Measurements from ENCODE around the gene JTB. TPM values are rescaled to one million over a fixed set of nuclear protein-coding genes. Genes with fewer than 3 reads are reported as not detected.

The JTB gene
- polyA plus RNA-seq, 1 experiment: 227 TPM

- Histone ChIP-seq H3K4me3 (ENCODE audit: low read depth, low read length) (no peak overlapping the region), H3K27me3 (ENCODE audit: control insufficient read depth, insufficient read depth, low read length) (no peaks in the 10 kb centered on the region), H3K36me3 (ENCODE audit: control insufficient read depth, insufficient read depth, low read length) (peaks cover 18% of the 10 kb centered on the region)
- no peak for DNase-seq (ENCODE audit: low read depth)
- TF ChIP-seq CTCF (IDR thresholded peaks at IDR 0.05; ENCODE audit: insufficient read depth, low read depth, low read length): no peak
- CTCF ChIA-PET: interaction anchor here (0.6 to 3.4 kb wide), 11 partner anchors 9 to 154 kb away, joined by 3 to 14 read pairs (median 3); partner anchors contain the start of gene CREB3L4
- POLR2A ChIA-PET: interaction anchor here (0.7 kb wide), 1 partner anchor 257 kb away, joined by 3 read pairs; no protein-coding TSS in a partner anchor
Observed at GRCh38 chr1:153944005-153944826, 33.3 kb downstream of the JTB start.

- Histone ChIP-seq H3K27me3 (ENCODE audit: control insufficient read depth, insufficient read depth, low read length) (no peaks in the 10 kb centered on the region), H3K4me3 (ENCODE audit: low read depth, low read length) (no peak overlapping the region), H3K36me3 (ENCODE audit: control insufficient read depth, insufficient read depth, low read length) (peaks cover 12% of the 10 kb centered on the region)
- POLR2A ChIA-PET: no interaction called here
- CTCF ChIA-PET: interaction anchor here (0.6 to 1.1 kb wide), 2 partner anchors 59 to 126 kb away, joined by 3 read pairs; no protein-coding TSS in a partner anchor
- TF ChIP-seq CTCF (IDR thresholded peaks at IDR 0.05; ENCODE audit: insufficient read depth, low read depth, low read length): no peak
- DNase-seq (ENCODE audit: low read depth): no peak
Observed at GRCh38 chr1:153942766-153943549, 34.5 kb downstream of the JTB start.

GRCh38 chr1:153941826-153942725 is 35.4 kb downstream of the JTB start:
- Histone ChIP-seq H3K27me3 (ENCODE audit: control insufficient read depth, insufficient read depth, low read length) (no peaks in the 10 kb centered on the region), H3K4me3 (ENCODE audit: low read depth, low read length) (no peak overlapping the region), H3K36me3 (ENCODE audit: control insufficient read depth, insufficient read depth, low read length) (peaks cover 17% of the 10 kb centered on the region)
- ChIA-PET POLR2A (no interaction called here), CTCF (no interaction called here)
- DNase-seq (ENCODE audit: low read depth): no peak
- no peak for TF ChIP-seq CTCF (IDR thresholded peaks at IDR 0.05; ENCODE audit: insufficient read depth, low read depth, low read length)

GRCh38 chr1:153940756-153941155 is 36.7 kb downstream of the JTB start:
- H3K4me3 ChIP-seq (ENCODE audit: low read depth, low read length): no peak overlapping the region
- ChIA-PET POLR2A (no interaction called here), CTCF (interaction anchor here (1.2 to 1.6 kb wide), 2 partner anchors 23 to 143 kb away, joined by 3 to 5 read pairs; partner anchors contain the start of gene SLC39A1)

More at GRCh38 chr1:153940756-153941155, 36.7 kb downstream of the JTB start:
- no peak for TF ChIP-seq CTCF (IDR thresholded peaks at IDR 0.05; ENCODE audit: insufficient read depth, low read depth, low read length)
- DNase-seq (ENCODE audit: low read depth): no peak
- Histone ChIP-seq H3K27me3 (ENCODE audit: control insufficient read depth, insufficient read depth, low read length) (no peaks in the 10 kb centered on the region), H3K36me3 (ENCODE audit: control insufficient read depth, insufficient read depth, low read length) (peaks cover 27% of the 10 kb centered on the region)

Data from BJ (cell line).